Stimulated activated CD4-positive, alpha-beta T cell treated with anti-CD3 and anti-CD28 coated beads, Interleukin-1b, Interleukin-23, amount 100 ng/mL, for 48 hours (primary cell): ENCODE data around the gene SLC47A1.

ENCODE experiments used
- DNase-seq: peaks from one replicate; pipeline ENCODE4 v3.0.0-alpha.2; 2020

Gene SLC47A1

GRCh38 chr17:19613979-19614378, 80.3 kb downstream of the SLC47A1 start:
- no peak for DNase-seq

- DNase-seq = no peak
These were observed 81.2 kb downstream of the SLC47A1 start for GRCh38 chr17:19614900-19615299.

- no peak for DNase-seq
These were observed 84.4 kb downstream of the SLC47A1 start for GRCh38 chr17:19618015-19618414.

GRCh38 chr17:19619705-19620325, 86.2 kb downstream of the SLC47A1 start:
- DNase-seq = no peak

- no peak for DNase-seq
These were observed 88.0 kb downstream of the SLC47A1 start for GRCh38 chr17:19621697-19622096.

- DNase-seq = no peak
These were observed 92.4 kb downstream of the SLC47A1 start for GRCh38 chr17:19626079-19626478.
